ENCODE data around the gene RAB44.

DNA sequence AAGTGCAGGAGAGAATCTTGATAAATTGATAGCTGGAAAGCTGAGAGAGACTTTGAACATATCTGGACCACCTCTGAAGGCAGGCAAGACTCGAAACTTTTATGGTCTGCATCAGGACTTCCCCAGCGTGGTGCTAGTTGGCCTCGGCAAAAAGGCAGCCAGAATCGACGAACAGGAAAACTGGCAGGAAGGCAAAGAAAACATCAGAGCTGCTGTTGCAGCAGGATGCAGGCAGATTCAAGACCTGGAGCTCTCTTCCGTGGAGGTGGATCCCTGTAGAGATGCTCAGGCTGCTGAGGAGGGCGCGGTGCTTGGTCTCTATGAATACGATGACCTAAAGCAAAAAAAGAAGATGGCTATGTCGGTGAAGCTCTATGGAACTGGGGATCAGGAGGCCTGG lies 23.7 kb upstream of the RAB44 start:
- TF ChIP-seq, protein P1, sequence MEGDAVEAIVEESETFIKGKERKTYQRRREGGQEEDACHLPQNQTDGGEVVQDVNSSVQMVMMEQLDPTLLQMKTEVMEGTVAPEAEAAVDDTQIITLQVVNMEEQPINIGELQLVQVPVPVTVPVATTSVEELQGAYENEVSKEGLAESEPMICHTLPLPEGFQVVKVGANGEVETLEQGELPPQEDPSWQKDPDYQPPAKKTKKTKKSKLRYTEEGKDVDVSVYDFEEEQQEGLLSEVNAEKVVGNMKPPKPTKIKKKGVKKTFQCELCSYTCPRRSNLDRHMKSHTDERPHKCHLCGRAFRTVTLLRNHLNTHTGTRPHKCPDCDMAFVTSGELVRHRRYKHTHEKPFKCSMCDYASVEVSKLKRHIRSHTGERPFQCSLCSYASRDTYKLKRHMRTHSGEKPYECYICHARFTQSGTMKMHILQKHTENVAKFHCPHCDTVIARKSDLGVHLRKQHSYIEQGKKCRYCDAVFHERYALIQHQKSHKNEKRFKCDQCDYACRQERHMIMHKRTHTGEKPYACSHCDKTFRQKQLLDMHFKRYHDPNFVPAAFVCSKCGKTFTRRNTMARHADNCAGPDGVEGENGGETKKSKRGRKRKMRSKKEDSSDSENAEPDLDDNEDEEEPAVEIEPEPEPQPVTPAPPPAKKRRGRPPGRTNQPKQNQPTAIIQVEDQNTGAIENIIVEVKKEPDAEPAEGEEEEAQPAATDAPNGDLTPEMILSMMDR (IDR thresholded peaks at IDR 0.05), result no peak
- TF ChIP-seq EZH2 (IDR thresholded peaks at IDR 0.05; ENCODE audit: borderline replicate concordance, insufficient read depth, low read depth, low read length, poor library complexity, severe bottlenecking), result no peak
